Stomach (tissue), 9 donors: Measurements from ENCODE around the gene PRELID3B. TPM values are rescaled to one million over a fixed set of nuclear protein-coding genes. Genes with fewer than 3 reads are reported as not detected.

ENCODE experiments used
- DNase-seq, 2 donors: peaks; one replicate each; pipeline versions ENCODE4 v3.0.0 to v3.0.0-alpha.2; 2013 to 2019
- H3K27ac ChIP-seq, 5 donors: fragments of 200-600 bp in 4 of 5; sonication (generic) in 4 of 5; one replicate each; pipeline ENCODE4 v1.5.1; 2013 to 2019; ENCODE audit warnings: mild to moderate bottlenecking in 1 of 5, moderate library complexity in 1 of 5
- H3K27me3 ChIP-seq, 3 donors: fragments of 200-600 bp; sonication (generic); one replicate each; pipeline ENCODE4 v1.5.1; 2017 to 2019; ENCODE audit warnings: mixed run types in 1 of 3
- H3K36me3 ChIP-seq, 4 donors: fragments of 200-600 bp; sonication (generic); 1 replicate in 3 of 4; 2 replicates in 1 of 4; pipeline ENCODE4 v1.5.1; 2016 to 2019
- H3K4me1 ChIP-seq, 4 donors: fragments of 200-600 bp; sonication (generic); one replicate each; pipeline ENCODE4 v1.5.1; 2016 to 2019
- H3K4me3 ChIP-seq, 4 donors: fragments of 200-600 bp; sonication (generic) in 3 of 4; one replicate each; pipeline ENCODE4 v1.5.1; 2016 to 2019; ENCODE audit warnings: mild to moderate bottlenecking in 1 of 4
- H3K9me3 ChIP-seq, 4 donors: fragments of 200-600 bp; sonication (generic); one replicate each; pipeline ENCODE4 v1.5.1; 2016 to 2019
- EP300 ChIP-seq: sonication (generic); formaldehyde crosslinking; IDR thresholded peaks from one replicate; pipeline ENCODE4 v1.6.1; 2017; ENCODE audit warnings: antibody characterized with exemption
- POLR2A ChIP-seq, 4 donors: fragments of 450-650 bp; IDR thresholded peaks; one replicate each; pipeline ENCODE4 v1.6.1; 2016; ENCODE audit warnings: antibody characterized with exemption in 4 of 4, control low read depth in 2 of 4, mild to moderate bottlenecking in 1 of 4, moderate library complexity in 1 of 4
- POLR2AphosphoS5 ChIP-seq, 3 donors: sonication (generic); formaldehyde crosslinking; IDR thresholded peaks; one replicate each; pipeline ENCODE4 v1.6.1; 2016; ENCODE audit warnings: antibody characterized with exemption in 3 of 3
- WGBS, 5 donors: extraction: QIAGEN DNeasy Blood & Tissue Kit in 3 of 5; methylation state at CpG; one replicate each; pipeline versions ENCODE4 v1.1.5 to v1.1.7; 2013 to 2018; 5-methylcytosine and 5-hydroxymethylcytosine counted together
- intact Hi-C: fragments of 100-400 bp; cut with DNase I; formaldehyde crosslinking; loops from one replicate; pipeline ENCODE4 v1.15.1; 2023; ENCODE audit warnings: low total_unique reads
- polyA plus RNA-seq, 3 donors: library from polyadenylated mRNA; stranded (reverse); fragments of 200-250 nt; gene quantifications; one replicate each; pipeline ENCODE4 v1.2.3, GENCODE V29; 2013
- total RNA-seq, 5 donors: library from RNA; depleted of rRNA; stranded (reverse); fragments of >200 nt; gene quantifications; one replicate each; pipeline versions ENCODE4 v1.1.0 to v1.2.3, GENCODE V29; 2014 to 2016
- TF ChIP-seq, protein P1 (sequence below), 7 experiments: fragments of 450-650 bp in 4 of 7; fragments of 200-600 bp in 3 of 7; sonication (generic) in 3 of 7; IDR thresholded peaks; one replicate each; pipeline ENCODE4 v1.5.1; 2016 to 2019; ENCODE audit warnings: antibody characterized with exemption in 7 of 7, control low read depth in 2 of 7, mild to moderate bottlenecking in 1 of 7
- donor health status: healthy with polysubstance abuse.
- donor health status: Bipolar disorder and iron deficiency.
- donor health status: healthy.

PRELID3B gene
- total and polyA plus RNA-seq, 8 donors = 20.0 to 322 (median 56.1) TPM

GRCh38 chr20:58986968-58987517 lies 55.5 kb downstream of the PRELID3B start:
- peak in 1 of 2 donors; percentile 3 for DNase-seq
- intact Hi-C loops = loop anchor here (10.0 kb wide), 2 partner anchors 58 to 82 kb away; partner anchors contain the start of gene PRELID3B
- H3K36me3 ChIP-seq = peaks cover 53 to 62% (median 62%) of the 10 kb centered on the region in 4 donors
- no peak overlapping the region for H3K27ac ChIP-seq
- H3K27me3 ChIP-seq = no peaks in the 10 kb centered on the region
- no peaks in the 10 kb centered on the region for H3K9me3 ChIP-seq
- H3K4me1 ChIP-seq = peaks cover 14 to 44% (median 30%) of the 10 kb centered on the region in 4 donors
- WGBS, 5 donors = 79 to 88% (median 82%) methylated on average over 8 of the region's 8 CpGs
- H3K4me3 ChIP-seq = no peak overlapping the region
- no peak for TF ChIP-seq POLR2A (IDR thresholded peaks at IDR 0.05)
- TF ChIP-seq, protein P1, sequence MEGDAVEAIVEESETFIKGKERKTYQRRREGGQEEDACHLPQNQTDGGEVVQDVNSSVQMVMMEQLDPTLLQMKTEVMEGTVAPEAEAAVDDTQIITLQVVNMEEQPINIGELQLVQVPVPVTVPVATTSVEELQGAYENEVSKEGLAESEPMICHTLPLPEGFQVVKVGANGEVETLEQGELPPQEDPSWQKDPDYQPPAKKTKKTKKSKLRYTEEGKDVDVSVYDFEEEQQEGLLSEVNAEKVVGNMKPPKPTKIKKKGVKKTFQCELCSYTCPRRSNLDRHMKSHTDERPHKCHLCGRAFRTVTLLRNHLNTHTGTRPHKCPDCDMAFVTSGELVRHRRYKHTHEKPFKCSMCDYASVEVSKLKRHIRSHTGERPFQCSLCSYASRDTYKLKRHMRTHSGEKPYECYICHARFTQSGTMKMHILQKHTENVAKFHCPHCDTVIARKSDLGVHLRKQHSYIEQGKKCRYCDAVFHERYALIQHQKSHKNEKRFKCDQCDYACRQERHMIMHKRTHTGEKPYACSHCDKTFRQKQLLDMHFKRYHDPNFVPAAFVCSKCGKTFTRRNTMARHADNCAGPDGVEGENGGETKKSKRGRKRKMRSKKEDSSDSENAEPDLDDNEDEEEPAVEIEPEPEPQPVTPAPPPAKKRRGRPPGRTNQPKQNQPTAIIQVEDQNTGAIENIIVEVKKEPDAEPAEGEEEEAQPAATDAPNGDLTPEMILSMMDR (IDR thresholded peaks at IDR 0.05) = no peak
- TF ChIP-seq POLR2AphosphoS5 (IDR thresholded peaks at IDR 0.05) = no peak
- TF ChIP-seq EP300 = no peak

- DNase-seq = peak in 1 of 2 donors; percentile 4
- no peak overlapping the region for H3K4me3 ChIP-seq
- intact Hi-C loops = loop anchor here (10.0 kb wide), 2 partner anchors 58 to 82 kb away; partner anchors contain the start of gene PRELID3B
- 72 to 76% (median 73%) methylated on average over 9 of the region's 9 CpGs for WGBS, 5 donors
- H3K27ac ChIP-seq = no peak overlapping the region
- peaks cover 48 to 56% (median 56%) of the 10 kb centered on the region in 4 donors for H3K36me3 ChIP-seq
- H3K4me1 ChIP-seq = peaks cover 14 to 49% (median 35%) of the 10 kb centered on the region in 4 donors
- H3K27me3 ChIP-seq = no peaks in the 10 kb centered on the region
- TF ChIP-seq, protein P1 (IDR thresholded peaks at IDR 0.05) = no peak
- TF ChIP-seq POLR2A (IDR thresholded peaks at IDR 0.05) = no peak
- TF ChIP-seq POLR2AphosphoS5 (IDR thresholded peaks at IDR 0.05) = no peak
- no peak for TF ChIP-seq EP300
- H3K9me3 ChIP-seq = no peaks in the 10 kb centered on the region
Observed at GRCh38 chr20:58986286-58986967, 56.2 kb downstream of the PRELID3B start.

DNA sequence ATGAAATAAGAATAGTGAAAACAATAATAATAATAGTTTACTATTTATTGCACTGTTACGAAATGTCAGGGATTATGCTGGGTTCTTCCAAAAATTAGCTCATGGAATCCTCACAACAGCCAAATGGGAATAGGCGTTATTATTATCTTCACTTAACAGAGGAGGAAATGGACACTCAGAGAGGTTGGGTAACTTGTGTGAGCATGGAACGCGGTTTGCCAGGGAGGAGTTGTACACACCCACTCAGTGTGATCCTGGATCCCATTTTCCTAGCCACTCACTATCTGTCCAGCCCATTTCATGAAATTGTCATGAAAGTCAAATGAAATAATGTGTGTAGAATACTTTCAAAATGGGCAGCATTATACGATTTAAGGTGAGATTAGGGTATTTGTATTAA lies 56.9 kb downstream of the PRELID3B start:
- TF ChIP-seq EP300 (no peak), POLR2A (IDR thresholded peaks at IDR 0.05) (no peak), POLR2AphosphoS5 (IDR thresholded peaks at IDR 0.05) (no peak)
- TF ChIP-seq, protein P1 (IDR thresholded peaks at IDR 0.05) = no peak
- Histone ChIP-seq H3K36me3 (peaks cover 41 to 48% (median 48%) of the 10 kb centered on the region in 4 donors), H3K4me1 (peaks cover 14 to 50% (median 36%) of the 10 kb centered on the region in 4 donors), H3K27ac (no peak overlapping the region), H3K4me3 (no peak overlapping the region), H3K9me3 (no peaks in the 10 kb centered on the region), H3K27me3 (no peaks in the 10 kb centered on the region)
- DNase-seq = peak in 1 of 2 donors; percentile 13
- intact Hi-C loops = loop anchor here (10.0 kb wide), 2 partner anchors 59 to 81 kb away; partner anchors contain the start of gene PRELID3B
- WGBS, 5 donors = 69 to 79% (median 75%) methylated on average over 5 of the region's 5 CpGs

DNA sequence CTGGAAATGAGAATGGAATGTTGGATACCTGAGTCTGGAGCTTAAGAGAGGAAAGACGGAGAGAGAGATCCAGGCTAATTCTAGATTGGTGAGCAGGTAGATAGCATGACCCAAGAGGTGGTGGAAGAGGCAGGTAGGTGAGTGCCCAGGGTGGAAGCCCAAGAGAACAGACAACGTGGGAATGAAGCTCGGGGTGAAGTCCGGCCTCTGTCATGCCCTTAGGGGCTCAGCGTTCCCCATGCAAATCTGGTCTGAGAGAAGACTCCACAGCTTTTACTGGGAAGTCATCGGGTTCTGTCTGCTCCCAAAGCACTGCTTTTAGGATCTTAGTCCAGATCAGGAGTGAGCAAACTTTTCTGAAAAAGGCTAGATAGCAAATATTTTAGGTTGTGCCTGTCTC lies 57.9 kb downstream of the PRELID3B start:
- TF ChIP-seq, protein P1 (IDR thresholded peaks at IDR 0.05) = no peak
- no peak for TF ChIP-seq EP300
- no peak for TF ChIP-seq POLR2A (IDR thresholded peaks at IDR 0.05)
- no peak for TF ChIP-seq POLR2AphosphoS5 (IDR thresholded peaks at IDR 0.05)
- peak in 1 of 2 donors; percentile 7 for DNase-seq
- Histone ChIP-seq H3K36me3 (peaks cover 32 to 39% (median 38%) of the 10 kb centered on the region in 4 donors), H3K27me3 (no peaks in the 10 kb centered on the region), H3K4me1 (peaks cover 14 to 53% (median 37%) of the 10 kb centered on the region in 4 donors), H3K4me3 (no peak overlapping the region), H3K9me3 (no peaks in the 10 kb centered on the region), H3K27ac (no peak overlapping the region)
- WGBS, 5 donors = 76 to 90% (median 83%) methylated on average over 6 of the region's 6 CpGs
- intact Hi-C loops = loop anchor here (10.0 kb wide), 2 partner anchors 60 to 80 kb away; partner anchors contain the start of gene PRELID3B
